DOHH2 (cell line): ENCODE results near the gene GPR15LG.

Source experiments
- CTCF ChIP-seq: fragments of 200-600 bp; sonication (generic); IDR thresholded peaks from one replicate; pipeline ENCODE4 v1.5.1; 2014; ENCODE audit warnings: antibody characterized with exemption, mild to moderate bottlenecking, low read depth, low read length; ENCODE audit not compliant: poor library complexity, severe bottlenecking
- EZH2phosphoT487 ChIP-seq: fragments of 200-600 bp; sonication (generic); IDR thresholded peaks from 2 replicates; pipeline ENCODE4 v1.6.1; 2017; ENCODE audit warnings: borderline replicate concordance, mild to moderate bottlenecking, antibody characterized with exemption, low read length, moderate library complexity, mixed read lengths

DNA sequence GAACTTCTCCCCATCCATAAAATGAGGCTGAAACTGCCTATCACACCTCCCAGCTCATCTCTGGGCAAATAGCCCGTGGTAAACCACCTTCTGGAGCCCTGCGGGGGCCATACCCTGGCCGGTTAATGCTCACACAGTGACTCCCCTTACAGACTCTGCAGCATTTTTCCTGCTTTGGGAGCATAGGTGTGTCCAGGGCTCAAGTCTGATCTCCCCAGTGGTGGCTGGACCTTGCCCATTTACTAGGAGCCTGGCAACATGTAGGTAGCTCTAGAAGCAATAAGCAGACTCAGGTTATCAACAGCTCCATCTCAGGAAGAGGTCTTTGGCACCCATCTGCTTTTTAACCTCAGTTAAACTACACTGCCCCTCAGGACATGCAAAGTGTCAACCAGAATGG lies 15.2 kb downstream of the GPR15LG start:
- TF ChIP-seq CTCF, result no peak
- TF ChIP-seq EZH2phosphoT487, result no peak
